Stimulated activated CD4-positive, alpha-beta T cell treated with anti-CD3 and anti-CD28 coated beads, Interleukin-15, amount 100 ng/mL, for 1 hour (primary cell): Measurements from ENCODE around the gene PAMR1.
"Not testable (repeated sequence)": the region's sequence is repeated elsewhere in the genome, so short reads cannot be mapped to it uniquely, and the experiment has no call there.

Experiments used
- DNase-seq, 2 donors: peaks; one replicate each; pipeline ENCODE4 v3.0.0-alpha.2; 2020; ENCODE audit warnings: low read depth in 1 of 2, low spot score in 1 of 2

Gene PAMR1

GRCh38 chr11:35525501-35526175 lies at the start of gene PAMR1:
Gene PAMR1, minus strand, starts transcription at chr11:35525616. Its CDS starts 31 bp downstream, at chr11:35525585.
- DNase-seq, result no peak

DNA sequence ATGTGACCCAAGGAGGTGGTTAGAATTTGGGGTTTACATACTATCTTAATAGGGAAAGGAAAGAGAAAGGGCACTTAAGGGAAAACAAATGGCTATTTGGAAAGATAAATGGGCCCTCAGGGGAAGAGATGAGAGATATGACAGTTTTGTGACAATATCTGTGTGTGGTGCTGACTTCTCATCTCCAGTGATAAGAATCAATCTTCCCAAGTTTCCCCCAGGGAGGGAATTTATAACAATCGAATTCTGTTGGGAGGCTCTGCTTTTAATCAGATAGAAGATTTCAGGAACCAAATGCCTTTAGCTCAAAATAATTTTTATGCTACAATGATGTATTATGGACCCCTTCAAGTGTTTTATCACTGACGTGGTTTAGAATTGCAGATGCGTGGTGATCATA lies 46.3 kb upstream of the PAMR1 start:
- DNase-seq, result no peak

- DNase-seq, result no peak
These were observed 42.5 kb upstream of the PAMR1 start for GRCh38 chr11:35567737-35568465.

DNA sequence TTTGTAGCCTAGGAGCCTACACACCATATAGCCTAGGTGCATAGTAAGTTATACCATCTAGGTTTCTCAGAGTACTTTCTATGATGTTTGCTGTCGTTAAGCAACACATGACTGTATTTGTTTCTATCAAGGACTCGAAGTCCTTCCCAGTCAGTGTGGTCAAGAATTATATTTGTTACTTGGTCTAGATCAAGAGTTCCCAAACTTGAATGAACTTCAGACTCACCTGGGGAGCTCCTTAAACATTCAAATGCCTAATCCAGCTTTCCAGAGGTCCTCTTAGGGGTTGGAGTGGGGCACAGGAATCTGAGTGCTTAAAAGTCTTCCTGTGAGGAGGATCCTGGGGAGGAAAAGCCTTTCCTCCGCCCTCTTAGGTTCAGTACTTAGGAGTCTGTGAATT lies 41.5 kb upstream of the PAMR1 start:
- DNase-seq, result no peak

- DNase-seq, result no peak
These were observed 40.8 kb upstream of the PAMR1 start for GRCh38 chr11:35566181-35566580.

DNA sequence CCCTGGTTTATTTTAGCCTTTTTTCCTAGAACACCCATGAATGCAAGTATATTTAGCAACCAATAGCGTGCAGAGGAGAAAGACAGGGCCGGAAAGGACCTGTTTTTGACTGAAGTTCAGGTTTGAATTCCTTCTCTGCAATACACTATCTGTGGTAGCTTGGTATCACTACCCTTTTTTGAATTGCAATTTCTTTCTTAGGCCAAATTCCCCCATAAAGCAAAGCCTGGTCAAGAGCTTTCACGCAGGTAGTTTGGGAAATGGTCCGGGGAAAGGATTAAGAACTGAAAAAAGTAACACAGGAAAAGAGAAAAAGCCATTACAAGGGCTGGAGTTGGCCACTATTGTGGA lies 38.8 kb upstream of the PAMR1 start:
- no peak for DNase-seq

DNA sequence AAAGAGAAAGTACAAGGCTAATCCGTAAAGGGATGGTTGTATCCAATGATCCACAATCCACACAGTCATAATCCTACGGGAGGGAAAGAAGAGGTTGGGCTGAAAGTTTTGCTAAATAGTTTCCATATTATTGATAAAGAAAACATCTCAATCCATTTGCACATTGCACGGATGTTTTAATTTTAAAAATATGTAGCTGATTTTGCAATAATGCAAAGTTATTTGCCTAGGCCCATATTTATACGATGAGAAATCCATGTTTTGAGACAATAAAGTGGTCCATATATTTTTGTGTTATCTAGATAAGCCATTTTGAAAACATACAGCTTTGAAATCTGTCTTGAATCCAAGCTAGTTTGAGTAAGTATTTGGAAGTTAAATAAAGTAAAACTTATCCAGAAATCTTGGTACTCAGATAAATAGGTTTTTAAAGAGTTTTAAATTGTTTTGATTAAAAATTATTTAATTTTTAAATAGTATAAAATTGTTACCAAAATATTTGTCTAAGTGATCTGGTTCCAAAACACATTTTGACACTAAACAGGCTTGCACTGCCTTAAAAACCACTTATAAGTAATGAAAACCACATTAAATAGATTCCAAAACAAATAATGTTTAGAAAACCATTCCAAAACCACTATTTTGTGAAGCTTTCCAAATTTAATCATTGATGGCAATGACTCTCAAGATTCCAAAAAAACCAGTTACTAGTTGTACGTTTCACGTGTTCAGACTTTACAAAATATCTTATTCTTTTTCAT lies 38.2 kb upstream of the PAMR1 start:
- DNase-seq, result no peak

DNA sequence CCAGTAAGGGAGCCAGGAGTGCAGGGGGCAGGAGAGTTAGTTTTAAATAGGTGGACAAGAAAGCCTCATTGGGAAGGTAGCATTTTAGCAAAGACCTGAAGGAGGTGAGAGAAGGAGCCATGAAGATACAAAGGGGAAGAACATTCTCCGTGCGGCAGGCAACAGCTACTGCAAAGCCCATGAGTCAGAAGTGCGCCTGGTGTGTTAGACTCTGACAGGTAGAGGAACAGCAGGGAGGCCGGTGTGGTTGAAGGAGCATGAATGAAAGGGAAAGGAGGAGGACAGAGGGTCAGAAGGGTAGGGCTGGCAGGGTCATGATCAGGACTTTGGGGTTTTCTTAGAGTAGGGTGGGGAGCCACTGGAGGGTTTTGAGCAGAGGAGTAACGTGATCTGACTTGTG lies 34.5 kb upstream of the PAMR1 start:
- DNase-seq, result no peak

- DNase-seq, result no peak
These were observed 33.1 kb upstream of the PAMR1 start for GRCh38 chr11:35558513-35558912.

- no peak for DNase-seq
These were observed 30.1 kb upstream of the PAMR1 start for GRCh38 chr11:35555488-35555887.

- DNase-seq, result no peak
These were observed 29.3 kb upstream of the PAMR1 start for GRCh38 chr11:35554491-35555437.

GRCh38 chr11:35553831-35554230 lies 28.4 kb upstream of the PAMR1 start:
- DNase-seq, result no peak

DNA sequence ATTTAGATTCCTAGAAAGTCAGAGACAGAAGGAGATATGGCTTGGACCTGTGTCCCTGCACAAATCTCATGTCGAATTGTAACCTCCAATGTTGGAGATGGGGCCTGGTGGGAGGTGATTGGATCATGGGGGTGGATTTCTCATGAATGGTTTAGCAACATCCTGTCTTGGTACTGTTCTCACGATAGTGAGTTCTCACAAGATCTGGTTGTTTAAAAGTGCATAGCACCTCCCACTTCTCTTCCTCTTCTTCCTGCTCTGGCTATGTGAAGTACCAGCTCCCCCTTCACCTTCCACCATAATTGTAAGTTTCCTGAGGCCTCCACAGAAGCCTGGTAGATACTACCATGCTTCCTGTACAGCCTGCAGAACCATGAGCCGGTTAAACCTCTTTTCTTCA lies 27.6 kb upstream of the PAMR1 start:
- no peak for DNase-seq

DNA sequence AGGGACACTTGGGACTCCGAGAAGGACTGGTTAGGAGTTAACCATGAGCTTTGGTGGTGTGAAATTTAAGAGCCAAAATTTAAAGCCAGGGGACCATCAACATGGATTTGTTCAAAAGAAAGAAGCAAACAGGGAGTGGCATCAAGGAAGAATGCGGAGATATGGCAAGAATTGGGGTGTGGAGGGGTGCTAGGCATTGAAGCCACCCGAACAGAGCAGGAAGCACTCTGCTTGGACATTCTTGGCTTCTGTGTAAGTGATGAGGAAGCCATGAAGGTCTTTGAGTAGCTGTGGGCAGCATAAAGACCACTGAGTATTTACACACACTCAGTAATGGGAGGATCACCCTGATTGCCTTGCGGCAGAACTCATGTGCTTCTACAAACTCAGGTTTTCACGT lies 27.2 kb upstream of the PAMR1 start:
- DNase-seq, result no peak

GRCh38 chr11:35550374-35551036 lies 25.1 kb upstream of the PAMR1 start:
- no peak for DNase-seq

DNA sequence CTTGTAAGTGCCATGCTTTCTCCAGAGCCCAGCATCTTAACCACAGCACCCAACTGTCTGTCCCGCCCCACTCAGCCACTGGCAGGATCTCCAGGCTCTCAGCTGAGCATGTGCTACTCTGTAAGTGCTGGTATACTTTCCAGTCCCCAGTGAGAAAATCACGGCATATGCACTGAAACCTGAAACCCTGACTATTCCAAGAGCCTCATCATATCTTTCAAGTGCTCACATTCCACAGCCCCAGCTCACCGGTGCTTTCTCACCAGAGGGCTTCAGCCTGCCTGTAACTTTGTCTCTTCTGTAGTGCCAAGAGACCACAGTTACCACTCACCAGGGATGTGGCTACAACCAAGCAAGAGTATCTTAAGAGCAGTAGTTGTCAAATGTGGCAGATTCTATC lies 24.4 kb upstream of the PAMR1 start:
- no peak for DNase-seq

GRCh38 chr11:35548925-35549561 lies 23.6 kb upstream of the PAMR1 start:
- DNase-seq, result no peak

DNA sequence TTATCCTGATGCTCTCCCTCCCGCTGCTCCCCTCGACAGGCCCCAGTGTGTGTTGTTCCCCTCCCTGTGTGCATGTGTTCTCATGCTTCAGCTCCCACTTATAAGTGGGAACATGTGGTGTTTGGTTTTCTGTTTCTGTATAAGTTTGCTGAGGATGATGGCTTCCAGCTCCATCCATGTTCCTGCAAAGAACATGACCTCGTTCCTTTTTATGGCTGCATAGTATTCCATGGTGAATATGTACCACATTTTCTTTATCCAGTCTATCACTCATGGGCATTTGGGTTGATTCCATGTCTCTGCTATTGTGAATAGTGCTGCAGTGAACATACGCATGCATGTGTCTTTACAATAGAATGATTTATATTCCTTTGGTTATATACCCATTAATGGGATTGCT lies 22.6 kb upstream of the PAMR1 start:
- DNase-seq, result not testable (repeated sequence)

DNA sequence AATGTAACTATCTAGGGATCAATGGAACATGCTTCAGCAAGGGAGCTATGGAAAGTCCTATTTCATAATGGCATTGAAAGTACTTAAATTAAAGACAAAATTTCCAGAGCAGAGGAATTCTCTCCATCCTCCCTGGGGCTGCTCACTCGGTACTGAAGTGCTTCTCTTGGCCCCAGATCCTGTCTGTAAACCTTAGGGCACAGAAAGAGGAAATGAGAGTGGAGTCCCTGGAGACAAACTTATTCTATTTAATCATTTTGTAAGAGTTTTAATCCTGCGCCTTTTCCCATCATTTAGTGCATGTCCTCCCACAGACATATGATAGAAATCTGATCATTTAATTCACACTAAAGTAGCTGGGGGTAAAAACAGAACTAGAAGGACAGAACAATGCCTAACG lies 20.9 kb upstream of the PAMR1 start:
- no peak for DNase-seq

DNA sequence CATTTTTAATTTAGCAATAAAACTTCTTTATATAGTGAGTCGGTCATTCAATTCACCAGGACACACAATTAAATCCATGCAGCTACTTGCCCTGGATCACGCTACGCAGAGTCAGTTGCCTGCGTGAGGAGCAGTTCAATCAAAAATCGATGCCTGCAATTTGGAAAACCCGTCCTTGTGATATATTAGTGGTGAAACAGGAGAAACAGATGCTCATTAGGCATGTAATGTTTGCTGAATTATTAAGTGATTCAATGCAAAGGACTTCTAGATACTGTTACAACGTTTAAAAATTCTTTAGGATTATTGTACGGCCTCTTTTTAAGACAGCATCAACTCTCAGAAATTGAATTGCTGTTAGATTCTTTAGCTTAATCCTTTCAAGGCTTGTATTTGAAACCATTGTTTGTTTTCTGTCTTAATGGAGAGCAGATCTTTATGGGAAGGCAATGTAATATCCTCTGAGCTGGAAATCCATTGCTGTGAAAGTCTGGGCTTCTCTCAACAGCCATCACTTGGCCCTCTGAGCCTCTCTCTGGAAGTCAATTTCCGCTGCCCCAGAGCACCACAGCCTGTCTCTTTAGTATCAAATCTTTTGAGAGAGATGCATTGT lies 20.1 kb upstream of the PAMR1 start:
- DNase-seq, result no peak
